GM21529 (cell line): ENCODE measurements around the gene ZFR.
"Not testable (repeated sequence)": the region's sequence is repeated elsewhere in the genome, so short reads cannot be mapped to it uniquely, and the experiment has no call there.

Source experiments
- ATAC-seq: cut with Tn5 transposase; IDR thresholded peaks from one replicate; pipeline ENCODE4 v1.9.1; 2021; ENCODE audit not compliant: unreplicated experiment

ZFR gene

DNA sequence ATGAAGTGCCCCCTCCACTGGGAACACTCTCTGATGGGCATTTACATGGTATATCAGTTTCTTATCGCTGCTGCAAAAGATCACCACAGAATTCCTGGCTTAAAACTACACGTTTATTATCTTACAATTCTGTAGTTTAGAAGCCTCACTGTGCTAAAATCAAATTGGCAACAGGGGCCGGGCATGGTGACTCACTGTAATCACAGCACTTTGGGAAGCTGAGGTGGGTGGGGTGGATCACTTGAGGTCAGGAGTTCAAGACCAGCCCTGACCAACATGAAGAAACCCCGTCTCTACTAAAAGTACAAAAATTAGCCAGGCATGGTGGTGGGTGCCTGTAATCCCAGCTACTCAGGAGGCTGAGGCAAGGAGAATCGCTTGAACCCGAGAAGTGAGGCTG is 7.8 kb upstream of the ZFR start:
- ATAC-seq, result not testable (repeated sequence)

- no peak for ATAC-seq
These were observed 6.4 kb upstream of the ZFR start for GRCh38 chr5:32450952-32451351.

DNA sequence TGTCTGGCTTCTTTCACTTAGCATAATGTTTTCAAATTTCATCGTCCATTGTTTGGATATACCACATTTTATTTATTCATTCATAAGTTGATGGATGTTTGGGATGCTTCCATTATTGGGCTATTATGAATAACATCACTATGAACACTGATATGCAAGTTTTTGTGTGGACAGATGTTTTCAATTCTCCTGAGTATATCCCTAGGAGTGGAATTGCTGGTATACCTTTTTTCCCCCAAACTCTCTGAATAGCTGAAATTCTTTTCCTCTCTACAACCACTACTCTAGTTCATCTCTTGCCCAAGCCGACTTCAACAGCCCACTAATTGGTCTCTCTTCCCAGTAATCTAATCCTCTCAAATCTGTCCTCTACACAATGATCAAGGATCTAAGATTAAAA is 4.7 kb upstream of the ZFR start:
- no peak for ATAC-seq

- ATAC-seq, result no peak
These were observed 2.1 kb upstream of the ZFR start for GRCh38 chr5:32446630-32447029.

GRCh38 chr5:32445831-32446614 is 1.5 kb upstream of the ZFR start:
- no peak for ATAC-seq

DNA sequence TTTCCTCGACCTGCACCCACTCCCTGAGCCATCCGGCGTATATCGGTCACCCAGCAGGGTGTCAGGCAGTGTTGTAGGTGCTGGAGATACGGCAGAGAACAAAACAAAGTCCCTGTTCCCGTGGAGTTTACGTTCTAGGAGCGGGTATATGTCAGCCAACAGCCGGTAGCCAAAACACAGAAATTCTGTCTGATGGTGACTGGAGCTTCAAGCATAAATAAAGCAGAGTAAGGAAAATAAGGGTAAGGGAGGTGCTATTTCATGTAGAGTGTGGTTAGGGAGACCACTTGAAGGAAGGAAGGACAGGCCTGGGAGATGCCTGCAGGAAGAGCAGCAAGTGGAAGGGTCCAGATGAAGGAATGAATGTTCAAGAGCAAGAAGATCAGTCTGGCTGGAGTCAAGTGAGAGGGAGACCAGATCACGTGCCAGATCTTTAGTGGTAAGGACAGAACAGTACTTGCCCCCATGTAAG is 783 bp upstream of the ZFR start:
- no peak for ATAC-seq

DNA sequence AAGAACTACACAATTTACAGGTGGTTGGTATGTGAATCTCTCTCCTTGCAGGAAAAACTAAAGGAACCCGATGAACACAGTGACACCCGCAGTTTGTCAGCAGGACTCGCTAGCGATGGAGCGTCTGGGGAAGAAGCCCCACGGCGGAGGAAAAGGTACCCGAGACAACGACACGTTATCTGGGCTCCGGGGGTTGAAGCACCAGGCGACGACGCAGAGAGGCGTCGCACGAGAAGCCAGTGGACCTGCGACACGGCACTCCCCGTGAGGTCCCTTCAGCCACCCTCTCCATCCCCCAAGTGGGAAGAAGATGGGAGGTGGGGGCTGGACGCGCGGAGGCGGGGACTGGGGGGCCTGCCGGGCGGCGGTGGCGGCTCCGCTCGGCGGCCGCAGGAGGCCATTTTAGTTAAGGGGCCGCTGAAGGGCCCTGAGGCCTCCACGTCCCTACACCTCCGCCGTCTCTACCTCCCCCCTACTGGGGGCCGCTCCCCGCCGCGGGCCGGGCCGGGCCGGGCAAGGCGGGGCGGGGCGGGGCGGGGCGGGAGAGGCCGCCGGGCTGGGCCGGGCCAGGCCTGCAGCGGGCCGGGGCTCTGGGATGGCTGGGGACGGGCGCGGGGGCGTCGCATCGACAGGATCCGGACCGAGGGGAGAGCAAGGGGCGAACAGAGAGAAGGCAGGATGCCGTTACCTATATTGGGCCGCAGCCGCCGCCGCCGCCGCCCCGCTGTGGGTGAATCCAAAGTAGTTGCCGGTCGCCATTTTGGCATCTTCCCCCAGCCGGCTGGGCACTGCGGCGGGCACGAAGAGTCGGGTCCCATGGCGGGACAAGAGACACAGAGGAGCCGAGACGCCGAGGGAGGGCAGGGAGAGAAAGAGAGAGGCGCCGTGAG is 754 bp downstream of the ZFR start:
- ATAC-seq, result peak; percentile 42

DNA sequence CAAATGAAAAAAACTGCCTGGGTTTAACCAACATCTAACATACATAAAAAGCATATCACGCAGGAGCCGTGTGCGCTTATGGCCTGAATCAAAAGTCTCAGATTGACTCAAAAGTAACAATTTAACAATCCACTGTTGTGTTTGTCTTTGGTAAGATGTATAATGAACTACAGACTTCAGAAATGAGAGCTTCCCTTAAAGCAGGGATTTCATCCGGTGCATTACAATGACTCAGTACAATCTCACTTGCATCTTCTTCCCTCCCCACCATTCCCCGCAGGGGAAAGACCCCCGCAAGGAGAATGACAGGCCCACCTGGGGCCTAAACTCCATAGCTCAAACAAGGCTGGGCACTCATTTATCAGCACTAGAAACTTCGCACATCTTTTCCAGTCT is 1.4 kb downstream of the ZFR start:
- ATAC-seq, result peak; percentile 35

GRCh38 chr5:32439086-32439642 is 5.4 kb downstream of the ZFR start:
- no peak for ATAC-seq

DNA sequence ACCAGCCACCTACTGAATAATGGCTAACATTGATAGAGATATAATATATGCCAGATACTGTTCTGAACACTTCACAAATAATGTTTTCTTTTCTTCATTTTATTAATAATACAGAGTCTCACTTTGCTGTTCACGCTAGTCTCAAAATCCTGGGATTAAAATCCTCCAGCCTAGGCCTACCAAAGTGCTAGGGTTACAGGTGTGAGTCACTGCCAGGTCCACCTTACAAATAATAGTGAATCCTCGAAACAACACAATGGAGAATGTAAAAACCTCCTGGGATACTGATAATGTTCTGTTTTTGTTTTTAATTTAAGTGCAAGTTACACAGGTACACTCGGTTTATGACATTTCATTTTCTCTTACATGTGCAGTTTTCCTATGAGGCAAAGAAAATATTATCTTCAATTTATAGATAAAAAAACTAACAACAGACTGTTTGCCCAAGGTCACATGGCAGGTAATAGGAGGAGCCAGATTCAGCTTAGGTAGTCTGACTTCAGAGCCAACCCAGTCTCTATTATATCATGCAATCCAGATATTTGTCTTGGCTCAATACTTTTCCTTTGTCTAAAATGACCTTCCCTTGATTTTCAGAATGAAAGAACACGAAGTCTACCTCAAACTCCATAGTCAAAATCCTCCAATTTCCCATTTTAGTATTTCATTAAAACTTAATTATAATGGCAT is 7.8 kb downstream of the ZFR start:
- no peak for ATAC-seq

DNA sequence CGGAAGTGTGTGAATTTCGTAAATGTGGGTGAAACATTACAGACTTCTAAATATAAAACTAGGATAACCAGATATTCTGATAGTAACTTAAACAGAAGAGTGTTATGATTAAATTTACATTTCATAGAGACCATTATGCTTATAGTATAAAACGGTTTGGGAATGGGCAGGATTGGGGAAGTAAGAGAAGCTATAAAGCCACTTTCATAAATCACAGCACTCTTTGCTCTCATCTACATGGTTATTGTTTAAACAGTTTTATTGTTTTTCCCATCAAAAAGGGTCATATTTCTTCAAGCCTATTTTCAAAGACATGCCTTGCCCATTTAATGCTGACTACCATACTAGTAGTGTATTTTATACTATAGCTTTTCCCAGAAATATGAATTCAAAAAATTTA is 9.2 kb downstream of the ZFR start:
- ATAC-seq, result no peak

DNA sequence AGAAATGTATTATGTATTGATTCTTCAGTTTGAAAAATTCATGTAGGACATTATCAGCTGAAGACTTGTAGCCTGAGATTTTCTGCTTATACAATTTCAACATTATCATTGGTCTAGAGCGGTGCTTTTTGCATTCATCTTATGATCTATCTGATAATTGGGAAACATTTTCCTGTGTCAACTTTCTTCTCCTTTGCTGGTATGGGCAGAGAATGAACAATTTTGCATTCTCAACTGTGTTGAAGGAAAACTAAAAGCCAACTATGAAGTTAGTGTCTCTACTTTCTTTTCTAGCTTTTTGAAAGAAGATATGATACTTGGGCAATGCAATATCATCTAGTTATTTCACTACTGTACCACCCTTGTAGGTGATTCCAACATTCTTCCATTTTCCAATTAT is 10.3 kb downstream of the ZFR start:
- ATAC-seq, result no peak

- ATAC-seq, result no peak
These were observed 11.9 kb downstream of the ZFR start for GRCh38 chr5:32432633-32433032.

DNA sequence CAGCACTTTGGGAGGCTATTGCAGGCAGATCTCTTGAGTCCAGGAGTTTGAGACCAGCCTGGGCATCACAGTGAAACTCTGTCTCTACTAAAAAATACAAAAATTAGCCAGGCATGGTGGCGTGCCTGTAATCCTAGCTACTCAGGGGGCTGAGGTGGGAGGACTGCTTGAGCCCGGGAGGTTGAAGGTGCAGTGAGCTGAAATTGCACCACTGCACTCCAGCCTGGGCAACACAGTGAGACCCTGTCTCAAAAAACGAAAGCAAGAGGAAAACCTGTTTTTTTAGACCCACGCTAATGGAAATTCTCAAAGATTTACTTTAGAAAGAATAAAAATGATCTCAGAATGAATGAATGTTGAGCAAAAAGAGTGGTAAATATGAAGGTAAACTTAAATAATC is 13.7 kb downstream of the ZFR start:
- ATAC-seq, result not testable (repeated sequence)

DNA sequence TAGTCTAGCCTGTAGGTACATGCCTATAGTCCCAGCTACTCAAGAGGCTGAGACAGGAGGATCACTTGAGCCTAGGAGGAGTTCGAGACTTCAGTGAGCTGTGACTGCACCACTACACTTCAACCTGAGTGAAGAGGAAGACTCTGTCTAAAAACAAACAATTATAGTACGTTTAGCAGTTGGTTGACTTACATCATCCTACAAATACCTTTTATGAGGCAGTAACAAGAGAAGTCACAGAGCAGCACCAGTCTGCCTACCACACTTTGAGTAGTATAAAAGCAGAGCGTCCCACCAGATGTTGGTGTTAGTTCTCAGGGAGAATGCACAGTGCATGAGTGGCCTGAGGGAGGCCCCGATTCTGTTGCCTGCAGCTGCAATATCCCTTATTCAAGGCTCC is 16.1 kb downstream of the ZFR start:
- no peak for ATAC-seq

- no peak for ATAC-seq
These were observed 17.9 kb downstream of the ZFR start for GRCh38 chr5:32426440-32427151.

DNA sequence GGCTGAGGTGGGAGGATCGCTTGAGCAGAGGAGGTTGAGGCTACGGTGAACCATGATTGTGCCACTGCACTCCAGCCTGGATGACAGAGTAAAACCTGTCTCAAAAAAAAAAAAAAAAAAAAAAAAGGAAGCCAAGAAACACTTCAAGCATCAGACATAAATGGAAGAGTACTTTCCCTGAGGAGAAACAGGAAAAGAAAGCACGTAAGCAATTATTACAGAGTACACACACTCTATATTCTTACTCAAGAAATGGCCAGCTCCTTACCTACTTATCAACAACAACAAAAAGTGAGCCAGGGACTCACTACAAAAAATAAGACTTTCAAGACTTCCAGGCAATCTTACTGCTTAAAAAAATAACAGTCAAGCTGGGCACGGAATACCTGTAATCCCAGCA is 21.8 kb downstream of the ZFR start:
- ATAC-seq, result no peak

DNA sequence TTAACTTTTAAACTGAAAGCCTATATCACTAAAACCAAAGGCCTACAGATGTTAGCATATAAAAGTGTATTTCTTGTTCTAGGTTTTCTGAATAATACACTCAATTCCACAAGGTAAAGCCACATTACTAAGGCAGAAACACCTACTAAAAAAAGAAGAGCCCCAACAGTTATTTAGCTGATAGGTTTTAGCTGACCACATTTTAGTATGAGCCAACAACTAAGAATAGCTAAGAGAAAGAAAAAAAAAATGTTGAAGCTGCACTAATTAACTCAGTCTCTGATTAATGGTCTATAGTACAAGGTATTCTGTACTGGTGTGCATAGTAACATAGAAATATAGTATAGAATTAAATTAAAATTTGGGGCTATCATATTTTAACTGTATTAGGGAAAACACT is 23.5 kb downstream of the ZFR start:
- ATAC-seq, result no peak

DNA sequence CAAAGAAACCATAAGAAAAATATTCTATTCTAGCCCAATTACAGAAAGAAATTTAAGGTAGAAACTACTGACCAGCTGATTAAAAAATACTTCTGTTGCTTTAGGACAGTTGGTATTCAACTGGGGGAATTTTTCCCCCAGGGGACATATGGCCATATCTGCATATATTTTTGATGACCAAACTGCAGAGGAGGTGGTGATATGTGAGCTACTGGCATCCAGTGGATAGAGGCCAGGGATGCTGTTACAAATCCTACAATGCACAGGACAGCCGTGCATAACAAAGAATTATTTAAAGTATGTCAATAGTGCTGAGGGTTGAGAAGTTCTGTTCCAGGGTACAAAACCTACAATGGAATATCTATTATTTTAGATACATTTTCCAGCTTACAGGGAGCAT is 24.0 kb downstream of the ZFR start:
- no peak for ATAC-seq

DNA sequence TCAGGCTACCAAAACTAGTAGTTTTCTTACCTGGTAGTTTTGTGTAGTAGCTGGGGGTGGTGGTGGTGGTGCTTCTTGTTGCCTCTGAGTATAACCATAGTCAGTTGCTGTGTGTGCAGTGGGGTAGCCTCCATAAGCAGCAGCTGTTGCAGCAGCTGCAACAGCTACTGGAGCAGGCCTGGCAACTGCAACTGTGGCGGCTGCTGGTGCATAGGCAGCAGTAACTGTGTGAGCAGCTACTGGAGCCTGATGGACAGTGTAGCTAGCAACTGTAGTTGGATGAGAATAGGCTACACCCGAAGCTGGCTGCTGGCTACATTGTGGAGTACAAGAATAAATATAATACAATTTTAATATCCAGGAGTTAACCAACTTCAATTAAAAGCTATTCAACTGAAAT is 24.7 kb downstream of the ZFR start:
- ATAC-seq, result no peak
